Mucosa of descending colon (tissue), 3 donors: ENCODE results near the gene NDUFS2. TPM values are rescaled to one million over a fixed set of nuclear protein-coding genes. Genes with fewer than 3 reads are reported as not detected.
"Not testable (repeated sequence)": the region's sequence is repeated elsewhere in the genome, so short reads cannot be mapped to it uniquely, and the experiment has no call there.

ENCODE experiments used
- ATAC-seq: fragments of 200-7000 bp; cut with Tn5 transposase; one replicate; pipeline ENCODE4 v1.9.1; 2020; ENCODE audit warnings: mild to moderate bottlenecking, moderate library complexity
- DNase-seq, 3 donors: peaks; one replicate each; pipeline ENCODE4 v3.0.0-alpha.2; 2020
- H3K36me3 ChIP-seq: fragments of 200-600 bp; one replicate; pipeline ENCODE4 v1.8.0; 2021; ENCODE audit warnings: low read depth, mild to moderate bottlenecking
- H3K4me1 ChIP-seq: fragments of 200-600 bp; one replicate; pipeline ENCODE4 v1.8.0; 2021; ENCODE audit warnings: low read depth, mild to moderate bottlenecking
- H3K4me3 ChIP-seq: fragments of 200-600 bp; one replicate; pipeline ENCODE4 v1.8.0; 2021; ENCODE audit warnings: mild to moderate bottlenecking
- H3K9me3 ChIP-seq: fragments of 200-600 bp; one replicate; pipeline ENCODE4 v1.8.0; 2021; ENCODE audit warnings: mild to moderate bottlenecking
- intact Hi-C, 2 donors: fragments of 100-400 bp; cut with DNase I in 1 of 2; cut with micrococcal nuclease in 1 of 2; formaldehyde crosslinking; loops; one replicate each; pipeline versions ENCODE4 v1.11.0 to v1.11.1; 2022; cut with DNase I, micrococcal nuclease
- total RNA-seq, 3 donors: library from RNA; stranded (reverse); fragmentation: NEBNext Ultra II Directional in 2 of 3; extraction: Animal tissue kit (Norgen Biotek cat#: 25700) in 2 of 3; gene quantifications; one replicate each; pipeline versions ENCODE4 v1.2.1 to v1.2.4, GENCODE V29; 2021 to 2023
- TF ChIP-seq, protein P1 (sequence below): fragments of 200-600 bp; IDR thresholded peaks from one replicate; pipeline ENCODE4 v1.8.0; 2022; ENCODE audit warnings: antibody characterized with exemption, mild to moderate bottlenecking
- donor health status: DM: no; HTN: no; CAD: no; lungs with moderate emphysema.
- donor health status: DM: no; HTN: no; CAD: no.
- donor health status: DM: no; HTN: yes; CAD: no.

The NDUFS2 gene
- total RNA-seq, 3 donors from 2014 or later: 119 to 159 (median 154) TPM

DNA sequence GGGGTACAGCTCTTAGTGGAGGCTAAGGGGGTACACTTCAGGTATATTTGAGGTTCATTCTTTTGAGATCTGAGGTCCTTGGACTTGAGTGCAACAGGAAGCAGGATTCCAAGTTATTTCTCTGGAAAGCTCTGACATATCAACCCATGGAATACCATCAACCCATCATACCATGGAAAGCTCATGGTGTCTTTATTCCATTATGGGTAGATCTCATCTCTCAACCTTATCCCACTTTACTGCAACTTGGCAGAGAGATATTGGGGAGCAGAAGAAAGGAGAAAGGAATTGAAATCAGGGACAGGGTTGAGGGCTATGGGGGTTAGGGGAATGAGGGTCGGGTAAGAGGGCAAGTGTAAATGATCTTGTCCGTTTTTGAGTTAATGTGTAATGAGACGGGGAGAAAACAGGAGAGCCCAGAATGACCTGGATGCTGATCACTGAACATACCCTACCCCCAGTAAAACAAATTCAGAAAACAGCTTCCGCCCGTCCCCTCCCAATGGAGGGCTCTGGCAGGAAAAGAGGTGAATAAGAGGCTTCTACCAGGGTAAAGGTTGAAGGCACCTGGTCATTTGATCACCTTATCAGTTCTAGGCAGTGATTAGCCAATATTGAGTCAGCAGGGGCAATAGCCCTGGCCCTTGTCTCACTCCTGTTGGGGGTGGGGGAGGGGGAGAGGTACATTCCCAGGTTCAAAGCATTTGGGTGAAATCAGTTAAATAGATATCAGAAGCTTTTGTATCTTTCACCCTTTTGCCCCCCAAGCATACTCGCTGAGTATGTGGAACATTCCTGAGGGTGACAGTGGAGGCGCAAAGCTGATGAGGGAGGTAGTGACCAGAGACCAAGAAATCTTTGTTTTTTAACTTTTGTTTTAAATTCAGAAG lies 21.9 kb downstream of the NDUFS2 start:
- H3K9me3 ChIP-seq: no peaks in the 10 kb centered on the region
- no peaks in the 10 kb centered on the region for H3K36me3 ChIP-seq
- intact Hi-C loops: loop anchor here in 1 of 2 donors (10.0 kb wide), 1 partner anchor 161 kb away; no protein-coding TSS in a partner anchor
- TF ChIP-seq, protein P1, sequence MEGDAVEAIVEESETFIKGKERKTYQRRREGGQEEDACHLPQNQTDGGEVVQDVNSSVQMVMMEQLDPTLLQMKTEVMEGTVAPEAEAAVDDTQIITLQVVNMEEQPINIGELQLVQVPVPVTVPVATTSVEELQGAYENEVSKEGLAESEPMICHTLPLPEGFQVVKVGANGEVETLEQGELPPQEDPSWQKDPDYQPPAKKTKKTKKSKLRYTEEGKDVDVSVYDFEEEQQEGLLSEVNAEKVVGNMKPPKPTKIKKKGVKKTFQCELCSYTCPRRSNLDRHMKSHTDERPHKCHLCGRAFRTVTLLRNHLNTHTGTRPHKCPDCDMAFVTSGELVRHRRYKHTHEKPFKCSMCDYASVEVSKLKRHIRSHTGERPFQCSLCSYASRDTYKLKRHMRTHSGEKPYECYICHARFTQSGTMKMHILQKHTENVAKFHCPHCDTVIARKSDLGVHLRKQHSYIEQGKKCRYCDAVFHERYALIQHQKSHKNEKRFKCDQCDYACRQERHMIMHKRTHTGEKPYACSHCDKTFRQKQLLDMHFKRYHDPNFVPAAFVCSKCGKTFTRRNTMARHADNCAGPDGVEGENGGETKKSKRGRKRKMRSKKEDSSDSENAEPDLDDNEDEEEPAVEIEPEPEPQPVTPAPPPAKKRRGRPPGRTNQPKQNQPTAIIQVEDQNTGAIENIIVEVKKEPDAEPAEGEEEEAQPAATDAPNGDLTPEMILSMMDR: no peak
- H3K4me3 ChIP-seq: no peak overlapping the region
- ATAC-seq: no peak
- peaks cover 18% of the 10 kb centered on the region for H3K4me1 ChIP-seq
- no peak for DNase-seq

DNA sequence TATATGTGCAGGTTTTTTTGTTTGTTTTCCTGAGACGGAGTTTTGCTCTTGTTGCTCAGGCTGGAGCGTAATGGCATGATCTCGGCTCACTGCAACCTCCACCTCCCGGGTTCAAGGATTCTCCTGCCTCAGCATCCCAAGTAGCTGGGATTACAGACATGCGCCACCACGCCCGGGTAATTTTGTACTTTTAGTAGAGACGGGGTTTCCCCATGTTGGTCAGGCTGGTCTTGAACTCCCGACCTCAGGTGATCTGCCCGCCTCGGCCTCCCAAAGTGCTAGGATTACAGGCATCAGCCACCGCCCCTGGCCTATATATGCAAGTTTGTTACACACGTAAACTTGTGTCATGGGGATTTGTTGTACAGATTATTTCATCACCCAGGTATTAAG lies 22.5 kb downstream of the NDUFS2 start:
- DNase-seq, H3K4me3 ChIP-seq, H3K9me3 ChIP-seq, ATAC-seq, H3K36me3 ChIP-seq: not testable (repeated sequence)
- intact Hi-C loops: loop anchor here (5.0 to 10.0 kb wide), 2 partner anchors 68 to 160 kb away; no protein-coding TSS in a partner anchor
- H3K4me1 ChIP-seq: peaks cover 18% of the 10 kb centered on the region

DNA sequence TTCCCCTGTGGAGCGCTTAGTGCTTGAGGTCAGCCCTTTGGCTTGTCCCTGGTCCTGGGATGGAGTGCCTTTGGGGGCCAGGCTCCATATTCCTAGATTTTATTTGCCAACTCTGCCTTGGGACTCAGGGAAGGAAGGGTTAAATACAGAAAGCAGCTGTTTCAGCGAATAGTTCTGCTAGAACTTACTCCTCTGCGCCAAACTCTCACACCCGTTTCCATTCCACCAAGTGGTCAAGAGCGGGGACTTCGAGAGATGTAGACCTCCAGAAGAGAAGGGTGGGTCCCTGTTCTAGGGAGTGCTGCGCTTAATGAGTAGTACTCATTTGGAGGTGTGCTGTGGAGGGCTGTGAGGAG lies 23.0 kb downstream of the NDUFS2 start:
- no peak overlapping the region for H3K4me3 ChIP-seq
- no peak for DNase-seq
- TF ChIP-seq, protein P1: no peak
- H3K36me3 ChIP-seq: no peaks in the 10 kb centered on the region
- ATAC-seq: no peak
- intact Hi-C loops: loop anchor here (5.0 to 10.0 kb wide), 2 partner anchors 67 to 160 kb away; no protein-coding TSS in a partner anchor
- H3K9me3 ChIP-seq: no peaks in the 10 kb centered on the region
- H3K4me1 ChIP-seq: peaks cover 18% of the 10 kb centered on the region

DNA sequence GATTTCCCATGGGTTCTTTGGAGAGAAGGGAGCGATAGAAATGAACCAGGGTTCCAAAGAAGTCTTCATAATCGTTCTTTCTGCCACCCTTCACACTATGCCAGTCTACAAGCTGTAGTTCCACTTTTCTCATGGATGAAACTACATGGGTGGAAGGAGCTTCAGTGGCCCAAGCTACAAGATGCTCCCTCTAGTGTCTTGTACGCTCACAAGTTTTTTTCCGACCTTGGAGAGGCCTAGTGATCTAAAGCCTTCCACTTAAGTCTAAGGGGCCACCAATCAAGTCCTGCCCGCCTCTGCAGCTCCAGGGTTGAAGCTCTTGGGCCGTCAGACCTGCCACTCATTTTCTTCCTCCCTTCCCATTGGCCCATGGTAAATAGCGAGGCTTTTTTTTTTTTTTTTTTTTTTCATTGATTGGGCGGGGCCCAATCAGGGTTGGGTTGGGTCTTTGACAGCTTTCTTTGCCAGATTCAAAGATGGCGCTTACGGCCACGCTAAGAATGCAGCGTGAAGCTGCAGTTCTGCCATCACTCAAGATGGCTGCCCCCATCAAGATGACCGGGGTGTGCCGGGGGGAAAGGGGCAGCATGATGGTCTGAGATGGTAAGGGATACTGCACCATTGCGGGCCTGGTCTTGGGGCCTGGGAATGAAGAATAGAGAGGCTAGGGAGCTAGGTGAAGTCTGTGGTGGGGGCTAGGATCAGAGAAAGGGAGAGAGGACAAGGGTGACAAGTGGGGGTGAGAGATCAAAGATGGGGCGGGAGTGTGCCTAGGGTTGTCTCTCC lies 23.6 kb downstream of the NDUFS2 start, which contains the start of gene TOMM40L:
Gene TOMM40L, plus strand, starts transcription at position 527 of the 786 bp plus-strand sequence. CDS start 430 bp downstream, outside the sequence.
- no peaks in the 10 kb centered on the region for H3K36me3 ChIP-seq
- ATAC-seq (peak; percentile 93), DNase-seq (peak; percentile 89 to 94 (median 93))
- H3K9me3 ChIP-seq: no peaks in the 10 kb centered on the region
- peak within 1 kb of the TSS; percentile 33 for H3K4me3 ChIP-seq
- TF ChIP-seq, protein P1: peak; percentile 38
- intact Hi-C loops: loop anchor here (5.0 to 10.0 kb wide), 2 partner anchors 67 to 159 kb away; no protein-coding TSS in a partner anchor
- peaks cover 18% of the 10 kb centered on the region for H3K4me1 ChIP-seq

DNA sequence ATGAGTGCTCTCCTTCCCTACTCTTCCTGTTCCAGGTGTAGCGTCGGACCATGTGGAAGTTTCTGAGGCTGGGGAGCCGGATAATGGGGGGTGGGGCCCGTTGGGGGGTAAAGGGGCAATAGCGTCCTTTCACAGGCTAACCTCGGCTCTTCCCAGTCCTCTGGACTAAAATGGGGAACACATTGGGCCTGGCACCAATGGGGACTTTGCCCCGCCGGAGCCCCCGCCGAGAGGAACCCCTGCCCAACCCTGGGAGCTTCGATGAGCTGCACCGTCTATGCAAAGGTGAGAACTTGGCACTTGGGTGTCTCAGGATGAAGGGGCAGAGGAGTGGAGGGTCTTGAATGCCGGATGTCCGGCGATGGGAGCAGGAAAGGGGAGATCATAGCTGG lies 24.1 kb downstream of the NDUFS2 start:
- intact Hi-C loops: loop anchor here (5.0 to 10.0 kb wide), 2 partner anchors 66 to 158 kb away; no protein-coding TSS in a partner anchor
- Histone ChIP-seq H3K36me3 (no peaks in the 10 kb centered on the region), H3K4me1 (peaks cover 18% of the 10 kb centered on the region), H3K9me3 (no peaks in the 10 kb centered on the region), H3K4me3 (peak overlapping the region; percentile 33)
- ATAC-seq (no peak), DNase-seq (peak in 1 of 3 donors; percentile 49)
- TF ChIP-seq, protein P1: no peak
